ENCODE measurements around the gene IFT88.

GRCh38 chr13:20708216-20708615 is 141.3 kb downstream of the IFT88 start:
- TF ChIP-seq TAF1 (IDR thresholded peaks at IDR 0.05; ENCODE audit: low read depth), result no peak
- TF ChIP-seq YY1 (IDR thresholded peaks at IDR 0.05; ENCODE audit: low read depth), result no peak
- no peak for TF ChIP-seq FOXM1 (IDR thresholded peaks at IDR 0.05; ENCODE audit: borderline replicate concordance, low read depth)
- no peak for TF ChIP-seq CEBPB (IDR thresholded peaks at IDR 0.05)
- no peak for TF ChIP-seq CREB1 (IDR thresholded peaks at IDR 0.05; ENCODE audit: low read depth)
- no peak for TF ChIP-seq MAX (IDR thresholded peaks at IDR 0.05)
- TF ChIP-seq NFIC (IDR thresholded peaks at IDR 0.05), result no peak
- TF ChIP-seq RAD21 (IDR thresholded peaks at IDR 0.05; ENCODE audit: low read depth), result no peak
- no peak for TF ChIP-seq REST (IDR thresholded peaks at IDR 0.05; ENCODE audit: low read depth)
- TF ChIP-seq EP300 (IDR thresholded peaks at IDR 0.05; ENCODE audit: borderline replicate concordance), result no peak
- no peak for TF ChIP-seq USF1 (IDR thresholded peaks at IDR 0.05)
- no peak for TF ChIP-seq EGR1 (IDR thresholded peaks at IDR 0.05)

Measured in Ishikawa (cell line).